HG03135 (cell line): ENCODE measurements around the gene PRKCH.
A peak's percentile ranks its signal among the peaks of the same experiment; 100 is the strongest.
"Not testable (repeated sequence)": the region's sequence is repeated elsewhere in the genome, so short reads cannot be mapped to it uniquely, and the experiment has no call there.

ENCODE experiments used
- ATAC-seq: cut with Tn5 transposase; IDR thresholded peaks from one replicate; pipeline ENCODE4 v1.9.1; 2021; ENCODE audit warnings: mild to moderate bottlenecking, moderate library complexity; ENCODE audit not compliant: unreplicated experiment

PRKCH gene

DNA sequence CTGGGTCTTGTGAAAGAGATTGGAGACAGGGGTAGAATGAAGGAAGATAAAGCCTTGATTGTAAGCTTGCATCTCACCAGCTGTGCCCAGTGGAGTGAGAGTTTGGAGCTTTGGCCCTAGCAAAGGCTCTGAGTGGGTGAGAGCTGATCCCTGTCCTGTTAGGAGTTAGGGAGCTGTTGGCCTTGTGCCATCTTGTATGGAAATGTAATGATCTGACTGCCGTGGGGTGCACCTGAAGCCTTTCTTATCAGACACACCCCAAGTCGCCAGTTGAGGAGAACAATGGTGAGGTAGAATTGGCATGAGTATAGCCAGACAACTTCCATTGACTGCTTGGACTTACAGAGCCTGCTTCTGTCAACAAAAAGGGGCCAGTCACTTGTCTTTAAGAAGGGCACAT lies 130.1 kb downstream of the PRKCH start:
- ATAC-seq, result no peak

- no peak for ATAC-seq
Measured at GRCh38 chr14:61451891-61452400, 130.6 kb downstream of the PRKCH start.

GRCh38 chr14:61452452-61452851 lies 131.1 kb downstream of the PRKCH start:
- ATAC-seq, result no peak

DNA sequence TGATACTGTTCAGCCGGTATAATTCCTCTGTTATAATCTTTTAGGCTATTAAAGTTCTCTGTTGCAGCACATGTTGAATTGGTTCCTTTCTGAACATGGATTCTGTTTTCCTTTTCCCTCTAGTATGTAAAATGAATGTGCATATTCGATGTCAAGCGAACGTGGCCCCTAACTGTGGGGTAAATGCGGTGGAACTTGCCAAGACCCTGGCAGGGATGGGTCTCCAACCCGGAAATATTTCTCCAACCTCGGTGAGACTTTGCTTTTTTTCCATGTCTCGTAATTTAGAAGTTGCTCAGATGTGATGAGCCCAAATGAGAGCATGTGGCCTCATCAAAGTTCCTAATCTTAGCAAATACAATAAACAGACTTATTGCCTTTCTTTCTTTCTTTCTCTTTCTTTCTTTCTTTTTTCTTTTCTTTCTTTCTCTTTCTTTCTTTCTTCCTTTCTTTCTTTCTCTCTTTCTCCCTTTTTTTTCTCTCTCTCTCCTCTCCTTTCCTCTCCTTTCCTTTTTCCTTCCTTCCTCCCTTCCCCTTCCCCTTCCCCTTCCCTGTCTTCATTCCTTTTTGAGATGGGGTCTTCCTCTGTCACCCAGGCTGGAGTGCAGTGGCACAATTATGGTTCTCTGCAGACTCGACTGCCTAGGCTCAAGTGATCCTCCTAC lies 131.9 kb downstream of the PRKCH start:
- ATAC-seq, result no peak

- no peak for ATAC-seq
Measured at GRCh38 chr14:61454545-61454944, 133.2 kb downstream of the PRKCH start.

DNA sequence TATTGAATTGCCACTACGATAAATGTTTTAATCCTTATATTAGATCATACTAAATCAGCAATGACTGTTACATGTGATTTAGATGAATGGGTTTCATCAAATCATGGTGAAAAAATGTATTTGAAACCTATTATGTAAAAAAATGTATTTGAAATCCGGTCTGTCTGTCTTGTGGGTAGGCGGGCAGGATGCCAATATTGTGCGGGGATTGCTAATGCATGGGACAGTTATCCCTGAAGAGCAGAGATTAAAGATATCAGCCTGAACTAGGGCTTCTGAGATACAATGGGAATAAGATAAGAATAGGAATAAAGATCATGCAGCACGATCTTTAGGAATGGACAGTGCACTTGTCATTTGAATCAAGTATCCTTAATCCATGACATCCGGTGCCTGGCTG lies 134.0 kb downstream of the PRKCH start:
- ATAC-seq, result no peak

DNA sequence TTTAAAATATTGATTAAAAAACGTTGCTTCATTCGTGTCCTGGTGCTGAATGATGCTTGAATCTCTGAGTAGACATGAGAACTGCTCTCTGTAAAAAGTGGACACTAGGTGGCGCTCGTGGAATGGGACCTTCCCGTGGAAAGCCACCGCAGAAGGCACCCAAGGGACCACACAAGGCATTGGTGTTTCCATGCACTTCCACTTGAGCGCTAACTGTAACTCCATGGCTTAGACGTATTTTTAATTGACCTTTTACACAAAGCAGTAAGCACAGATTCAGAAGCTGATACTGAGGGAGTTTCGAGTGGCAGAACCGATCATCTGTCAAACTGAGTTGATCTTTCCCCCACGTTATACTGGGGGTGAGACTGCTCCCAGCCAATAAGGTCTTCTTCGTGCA lies 135.3 kb downstream of the PRKCH start:
- ATAC-seq, result peak; percentile 81

DNA sequence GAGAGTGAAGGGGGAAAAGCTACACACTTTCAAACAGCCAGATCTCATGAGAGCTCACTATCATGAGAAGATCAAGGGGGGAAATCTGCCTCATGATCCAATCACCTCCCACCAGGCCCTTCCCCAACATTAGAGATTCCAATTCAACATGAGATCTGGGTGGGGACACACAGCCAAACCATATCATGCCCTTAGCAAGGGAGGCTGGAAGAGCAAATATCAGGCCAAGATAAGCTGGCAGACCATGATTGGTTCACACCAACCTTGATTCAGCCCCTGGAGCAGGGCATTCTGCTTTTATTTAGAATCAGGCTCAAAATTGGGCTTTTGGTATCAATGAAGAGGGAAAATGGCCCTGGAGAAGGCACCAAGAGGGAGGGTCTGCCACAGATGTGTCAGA lies 137.4 kb downstream of the PRKCH start:
- no peak for ATAC-seq

GRCh38 chr14:61459229-61459628 lies 137.8 kb downstream of the PRKCH start:
- ATAC-seq, result no peak

- no peak for ATAC-seq
Measured at GRCh38 chr14:61460063-61460462, 138.7 kb downstream of the PRKCH start.

DNA sequence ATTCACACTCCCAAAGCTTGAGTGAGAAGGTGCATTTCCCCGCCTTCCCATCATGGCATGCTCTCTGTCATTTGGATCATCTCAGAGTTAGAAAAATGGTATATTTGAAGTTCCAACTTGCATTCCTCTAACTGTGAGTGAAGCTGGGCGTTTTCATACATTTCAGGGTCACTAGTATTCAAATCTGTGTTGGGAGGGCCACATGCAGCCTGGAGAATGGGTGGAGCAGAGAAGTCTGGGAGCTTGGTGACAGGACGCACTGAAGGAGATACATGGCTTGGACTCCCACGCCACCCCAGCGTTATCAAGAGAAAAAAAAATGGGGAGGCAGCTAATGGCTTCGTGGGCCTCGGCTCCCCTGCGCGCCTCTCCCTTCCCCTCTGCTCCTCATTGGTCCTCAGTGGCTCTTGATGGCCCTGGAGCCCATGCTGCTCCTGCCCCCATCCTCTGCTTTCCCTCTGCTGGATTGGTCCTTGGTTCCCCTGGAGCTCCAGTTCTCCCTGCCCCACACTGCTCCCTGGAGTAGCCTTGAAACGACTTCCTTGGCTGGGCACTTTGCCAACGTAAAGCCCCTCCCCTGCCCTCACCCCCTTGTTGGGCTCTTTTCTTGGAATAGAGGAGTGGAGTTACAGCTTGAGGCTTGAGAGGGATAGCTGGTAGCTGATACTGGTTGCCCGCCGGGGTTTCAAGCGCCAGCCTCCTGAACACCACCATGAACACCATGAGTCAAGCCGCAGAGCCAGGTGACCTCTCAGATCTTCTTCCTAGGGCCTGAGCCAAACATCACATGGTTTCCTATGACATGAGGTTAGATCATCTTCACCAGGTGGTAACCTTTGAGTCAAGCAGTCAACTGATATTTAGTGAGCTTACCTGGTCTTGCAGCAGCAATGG lies 139.6 kb downstream of the PRKCH start:
- ATAC-seq, result no peak

- no peak for ATAC-seq
Measured at GRCh38 chr14:61461808-61462275, 140.5 kb downstream of the PRKCH start.

GRCh38 chr14:61462566-61463193 lies 141.3 kb downstream of the PRKCH start:
- ATAC-seq, result no peak

GRCh38 chr14:61463664-61464285 lies 142.4 kb downstream of the PRKCH start:
- ATAC-seq, result no peak

DNA sequence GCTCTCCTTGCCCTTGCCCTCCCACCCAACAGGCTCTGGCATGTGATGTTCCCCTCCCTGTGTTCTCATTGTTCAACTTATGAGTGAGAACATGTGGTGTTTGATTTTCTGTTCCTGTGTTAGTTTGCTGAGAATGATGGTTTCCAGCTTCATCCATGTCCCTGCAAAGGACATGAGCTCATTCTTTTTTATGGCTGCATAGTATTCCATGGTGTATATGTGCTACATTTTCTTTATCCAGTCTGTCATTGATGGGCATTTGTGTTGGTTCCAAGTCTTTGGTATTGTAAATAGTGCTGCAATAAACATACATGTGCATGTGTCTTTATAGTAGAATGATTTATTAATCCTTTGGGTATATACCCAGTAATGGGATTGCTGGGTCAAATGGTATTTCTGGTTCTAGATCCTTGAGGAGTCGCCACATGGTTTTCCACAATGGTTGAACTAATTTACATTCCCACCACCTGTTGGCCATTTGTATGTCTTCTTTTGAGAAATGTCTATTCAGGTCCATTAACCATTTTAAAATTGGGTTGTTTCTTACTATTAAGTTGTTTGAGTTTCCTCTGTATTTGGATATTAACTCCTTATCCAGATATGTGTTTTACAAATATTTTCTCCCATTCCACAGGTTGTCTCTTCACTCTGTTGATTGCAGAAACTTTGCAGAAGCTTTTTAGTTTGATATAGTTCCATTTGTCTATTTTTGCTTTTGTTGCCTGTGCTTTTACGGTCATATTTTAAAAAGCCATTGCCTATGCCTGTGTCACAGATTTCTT lies 143.4 kb downstream of the PRKCH start:
- not testable (repeated sequence) for ATAC-seq

DNA sequence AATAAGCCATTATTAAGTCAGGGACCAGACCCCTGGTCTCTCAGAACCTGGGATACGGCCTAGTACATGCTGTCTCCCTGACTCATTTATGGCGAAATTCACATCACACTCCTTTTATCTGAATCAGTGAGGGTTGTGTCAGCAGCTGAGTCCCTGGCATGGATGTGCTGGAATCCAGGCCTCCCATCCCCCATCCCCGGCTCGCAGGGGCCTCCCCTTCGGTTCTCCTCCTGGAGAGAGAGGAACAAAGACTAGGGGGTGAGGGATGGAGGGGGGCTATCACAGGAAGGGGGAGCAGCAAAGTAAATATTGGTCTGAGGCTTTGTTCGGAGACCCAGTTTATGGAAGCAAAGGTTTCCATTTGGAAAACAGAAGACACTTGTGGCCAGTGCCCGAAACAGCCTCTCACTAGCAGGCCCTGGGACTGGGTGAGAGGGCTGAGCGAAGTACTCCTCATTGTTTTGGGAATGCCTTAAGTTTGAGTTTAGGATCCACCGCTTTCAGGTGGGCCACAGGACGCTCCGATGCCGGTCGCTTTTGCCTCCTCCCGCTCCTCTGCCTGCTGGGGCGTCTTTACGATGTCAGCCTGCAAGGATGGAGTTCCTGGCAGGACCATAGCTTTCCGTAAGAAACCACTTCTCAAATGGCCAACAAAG lies 145.0 kb downstream of the PRKCH start:
- ATAC-seq, result no peak

DNA sequence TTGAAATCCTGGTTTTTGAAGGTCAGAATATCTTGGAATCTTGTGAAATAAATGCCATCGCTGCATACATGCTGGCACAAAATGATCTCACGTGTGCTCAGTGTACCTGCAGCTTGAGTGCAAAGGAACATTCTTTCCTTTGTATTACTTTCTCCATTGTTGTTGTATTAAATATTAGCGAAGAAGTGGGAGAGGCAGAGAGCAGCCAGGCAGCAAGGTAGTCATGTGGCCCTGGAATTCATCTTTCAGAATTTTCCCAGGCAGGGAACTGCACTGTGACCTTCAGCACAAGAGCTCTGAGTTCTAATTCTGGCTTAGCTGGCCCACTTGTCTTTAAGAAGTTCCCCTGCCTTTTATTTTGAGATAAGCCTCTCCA lies 145.5 kb downstream of the PRKCH start:
- ATAC-seq, result no peak

GRCh38 chr14:61467296-61467695 lies 145.9 kb downstream of the PRKCH start:
- ATAC-seq, result no peak

GRCh38 chr14:61468063-61468825 lies 146.9 kb downstream of the PRKCH start:
- no peak for ATAC-seq
